Endothelial cell of hepatic sinusoid (primary cell): ENCODE data around the gene MSI2.

Experiments used
- in situ Hi-C: cut with HindIII; loops from 2 replicates; pipeline ENCODE4 v1.10.0; 2017; ENCODE audit warnings: low sequenced_read_pairs

The MSI2 gene

DNA sequence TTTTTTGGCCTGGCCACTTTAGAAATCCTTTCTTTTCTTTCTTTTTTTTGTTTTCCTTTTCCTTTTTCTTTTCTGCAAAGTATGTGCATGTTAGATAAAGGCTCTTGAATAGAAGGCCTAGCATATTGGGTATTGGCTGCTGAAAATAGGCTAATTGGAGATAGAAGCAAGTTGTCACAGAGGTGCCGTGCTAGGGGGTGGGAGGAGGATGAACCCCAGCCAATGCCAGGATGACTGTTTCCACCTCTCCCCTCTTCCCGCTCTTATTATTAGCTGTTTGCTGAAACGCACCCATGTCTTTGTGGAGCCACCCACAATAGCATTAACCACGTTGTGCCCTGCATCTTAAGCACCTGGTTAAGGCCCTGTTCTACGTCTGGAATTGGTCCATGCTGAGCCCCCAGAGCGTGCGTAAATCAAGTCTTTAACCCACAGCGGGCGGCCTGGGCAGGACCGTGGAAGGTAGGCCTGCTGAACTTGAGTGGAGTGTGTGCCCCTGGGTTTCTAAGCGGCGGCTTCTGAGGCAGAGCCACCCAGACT is 123.6 kb downstream of the MSI2 start:
- in situ Hi-C loops: no loop called here

DNA sequence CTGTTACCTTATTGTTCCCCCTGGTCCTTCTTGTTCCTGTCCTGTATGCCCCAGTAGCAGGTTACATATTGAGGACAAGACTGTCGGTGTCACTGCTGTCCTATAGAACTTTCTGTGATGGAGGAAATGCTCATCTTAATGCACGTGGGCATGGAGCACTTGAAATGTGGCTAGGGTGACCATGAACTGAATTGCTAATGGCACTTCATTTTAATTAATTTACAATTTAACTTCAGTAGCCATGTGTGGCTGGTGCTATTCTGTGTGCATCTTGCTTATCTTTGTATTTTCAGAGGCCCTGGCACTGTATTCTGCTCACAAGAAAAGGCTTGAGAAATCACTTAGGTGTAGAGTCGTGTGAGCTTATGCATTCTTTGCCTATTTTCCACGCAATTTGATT is 125.2 kb downstream of the MSI2 start:
- in situ Hi-C loops: no loop called here

DNA sequence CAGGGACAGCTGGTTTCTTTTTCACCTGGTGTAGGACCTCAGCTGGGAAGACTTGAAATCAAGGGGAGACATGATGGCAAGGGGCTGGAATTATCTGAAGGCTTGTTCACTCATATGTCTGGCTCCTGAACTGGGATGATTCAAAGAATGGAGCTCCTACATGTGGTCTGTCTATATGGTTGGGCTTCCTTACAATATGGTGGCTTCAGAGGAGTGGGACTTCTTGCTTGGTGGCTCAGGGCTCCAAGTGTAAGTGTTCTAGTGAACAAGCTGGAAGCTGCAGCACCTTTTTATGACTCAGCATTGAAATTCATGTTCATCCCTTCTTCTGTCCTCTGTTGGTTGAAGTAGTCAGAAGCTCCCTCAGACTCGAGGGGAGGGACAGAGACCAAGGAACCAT is 127.9 kb downstream of the MSI2 start:
- in situ Hi-C loops: no loop called here

DNA sequence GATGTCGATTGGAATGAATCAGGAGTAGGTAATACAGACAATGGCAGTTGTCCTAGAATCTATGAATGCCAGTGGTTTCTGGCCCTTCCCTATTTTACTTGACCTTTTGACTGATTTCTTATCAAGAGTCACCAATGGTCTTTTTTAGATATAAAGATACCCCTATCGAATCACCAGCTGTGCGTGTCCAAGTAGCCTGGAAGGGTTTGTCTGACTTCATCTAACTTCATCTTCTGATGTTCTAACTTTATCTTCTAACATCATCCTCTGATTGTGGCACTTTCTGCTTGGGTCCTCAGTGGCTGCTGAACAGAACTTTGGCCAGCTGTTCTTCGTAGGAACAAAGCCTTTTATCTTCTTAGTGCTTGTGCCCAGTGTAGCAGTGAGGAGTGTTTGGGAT is 129.7 kb downstream of the MSI2 start:
- in situ Hi-C loops: no loop called here

DNA sequence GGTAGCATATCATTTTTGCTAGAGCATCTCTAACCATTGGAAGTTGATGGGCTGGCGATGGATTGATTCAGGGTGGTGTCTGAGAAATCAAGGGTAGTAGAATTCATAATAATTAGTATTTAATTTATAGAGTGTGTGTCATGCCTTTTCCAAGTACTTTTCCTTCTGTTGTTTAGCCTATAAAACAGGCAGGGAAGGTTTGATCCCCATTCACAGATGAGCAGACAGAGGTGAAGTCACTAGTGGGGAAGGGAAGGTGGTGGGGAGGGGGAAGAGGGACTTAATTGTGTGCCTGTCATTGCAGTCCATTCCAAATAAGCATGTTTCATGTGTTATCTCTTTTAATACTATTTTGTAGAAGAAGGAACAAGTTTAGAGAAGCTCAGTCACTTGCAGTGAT is 131.3 kb downstream of the MSI2 start:
- in situ Hi-C loops: no loop called here

DNA sequence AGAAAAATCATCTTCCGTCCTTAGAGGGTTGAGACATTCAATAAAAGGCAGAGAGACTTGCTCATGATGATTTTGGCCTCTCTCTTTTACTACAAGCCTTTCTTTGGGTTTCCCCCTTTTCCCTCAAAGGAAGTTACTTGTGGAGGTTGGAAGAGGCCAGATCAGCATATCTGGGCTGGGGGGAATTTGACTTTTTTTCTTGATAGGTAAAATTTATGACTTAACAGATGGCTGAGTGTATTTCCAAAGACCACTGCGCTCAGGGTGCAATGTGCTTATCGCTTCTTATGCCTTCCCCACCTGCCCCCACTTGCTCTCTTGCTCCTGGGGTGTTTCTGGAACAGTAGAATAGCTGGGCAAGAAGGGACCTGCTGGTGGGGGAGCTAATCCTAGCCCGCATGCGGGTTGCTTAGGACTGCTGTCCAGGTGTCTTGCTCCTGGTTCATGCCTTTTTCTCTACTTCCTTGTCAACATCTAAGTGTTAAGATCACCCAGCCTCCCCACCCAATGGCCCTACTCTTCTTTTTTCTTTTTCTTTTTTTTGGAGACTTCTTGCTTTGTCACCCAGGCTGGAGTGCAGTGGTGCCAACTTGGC is 131.9 kb downstream of the MSI2 start:
- in situ Hi-C loops: no loop called here

DNA sequence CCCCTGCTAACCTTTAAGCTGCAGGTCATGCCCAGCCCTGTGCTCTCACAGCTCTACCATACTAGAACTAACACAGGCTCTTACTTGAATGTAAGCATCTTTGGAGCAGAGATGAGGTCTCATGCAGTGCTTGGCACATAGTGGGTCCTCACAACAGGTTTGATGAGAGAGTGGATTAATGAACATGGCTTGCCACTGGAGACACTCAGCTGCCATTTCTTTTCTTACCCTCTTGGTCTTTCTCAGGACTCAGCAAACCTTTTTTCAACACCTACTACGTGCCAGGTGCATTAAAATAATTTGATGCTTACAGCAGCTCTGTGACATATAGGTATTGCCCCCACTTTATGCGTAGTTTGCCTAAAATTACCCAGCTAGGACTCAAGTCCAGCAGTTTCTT is 133.2 kb downstream of the MSI2 start:
- in situ Hi-C loops: no loop called here

DNA sequence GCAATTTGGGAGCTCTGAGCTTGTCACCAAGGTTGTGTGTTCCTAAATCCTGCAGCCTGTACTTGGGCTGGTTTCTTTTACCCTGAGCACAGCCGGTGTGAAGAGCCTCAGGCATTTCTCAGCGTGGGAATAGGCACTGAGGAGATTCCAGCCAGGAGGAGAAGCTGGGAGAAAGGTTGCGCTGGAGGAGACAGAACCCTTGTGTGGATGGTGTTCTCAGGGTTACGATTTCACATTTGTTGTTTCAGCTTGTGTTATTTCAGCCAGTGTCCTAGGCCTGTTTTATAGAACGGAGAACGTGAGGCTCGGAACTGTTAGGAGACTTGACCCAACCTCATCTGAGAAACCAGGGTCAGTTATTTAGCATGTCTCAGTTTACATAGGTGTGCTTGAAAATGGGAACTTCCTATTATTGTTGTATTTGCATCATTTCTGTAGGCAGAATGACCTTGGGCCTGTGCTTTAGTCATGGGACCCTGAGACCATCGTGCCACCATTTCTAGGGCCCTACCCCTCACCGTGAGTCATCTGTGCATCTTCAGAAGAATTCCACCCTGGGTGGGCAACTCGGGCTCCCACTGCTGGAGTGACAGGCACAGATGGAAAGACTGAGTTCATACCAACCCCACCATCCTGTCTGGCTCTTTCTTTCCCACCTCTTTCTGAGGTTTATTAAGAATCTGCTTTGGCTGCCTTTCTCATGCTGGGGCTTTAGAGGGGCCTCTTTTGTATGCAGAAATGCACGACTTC is 134.9 kb downstream of the MSI2 start:
- in situ Hi-C loops: no loop called here

DNA sequence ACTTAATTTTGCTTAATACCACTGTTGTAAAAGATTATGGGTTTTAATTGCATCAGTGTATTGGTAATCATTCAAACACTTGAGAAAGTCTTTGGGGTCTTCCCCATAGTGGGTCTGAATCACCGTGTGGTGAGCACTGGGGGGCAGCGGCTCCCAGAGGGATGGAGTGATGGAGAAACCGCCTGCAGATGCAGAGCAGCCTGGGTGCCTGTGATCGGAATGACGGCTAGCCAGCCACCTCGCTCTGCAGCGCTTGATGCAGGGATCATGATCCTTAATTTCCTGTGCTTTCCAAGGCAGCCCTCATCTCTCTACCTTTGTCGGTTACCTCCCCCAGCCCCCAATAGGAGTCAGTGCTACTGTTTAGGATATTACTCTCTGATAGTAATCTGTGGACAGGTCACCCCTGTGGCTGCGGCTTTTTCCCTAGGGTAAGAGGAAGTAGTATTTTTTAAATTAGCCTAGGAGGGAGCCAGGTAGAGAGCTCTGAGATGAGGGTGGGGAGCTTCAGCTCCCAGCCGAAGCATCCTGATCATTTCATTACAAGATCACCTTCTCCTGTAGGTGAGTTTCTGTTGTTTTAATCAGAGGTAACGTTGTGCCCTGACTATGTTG is 135.6 kb downstream of the MSI2 start:
- in situ Hi-C loops: no loop called here

DNA sequence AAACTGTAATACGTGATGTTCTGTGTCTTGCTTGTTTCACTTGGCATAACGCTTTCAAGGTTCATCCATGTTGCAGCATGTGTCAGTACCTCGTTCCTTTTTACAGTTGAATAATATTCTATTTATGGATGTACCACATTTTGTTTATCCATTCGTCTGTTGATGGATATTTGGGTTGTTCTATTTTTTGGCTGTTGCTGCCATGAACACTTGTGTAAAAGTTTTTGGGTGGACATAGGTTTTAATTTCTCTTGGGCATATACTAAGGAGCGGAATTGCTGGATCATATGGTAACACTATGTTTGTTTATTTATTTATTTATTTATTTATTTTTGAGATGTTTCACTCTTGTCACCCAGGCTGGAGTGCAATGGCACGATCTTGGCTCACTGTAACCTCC is 137.0 kb downstream of the MSI2 start:
- in situ Hi-C loops: no loop called here

DNA sequence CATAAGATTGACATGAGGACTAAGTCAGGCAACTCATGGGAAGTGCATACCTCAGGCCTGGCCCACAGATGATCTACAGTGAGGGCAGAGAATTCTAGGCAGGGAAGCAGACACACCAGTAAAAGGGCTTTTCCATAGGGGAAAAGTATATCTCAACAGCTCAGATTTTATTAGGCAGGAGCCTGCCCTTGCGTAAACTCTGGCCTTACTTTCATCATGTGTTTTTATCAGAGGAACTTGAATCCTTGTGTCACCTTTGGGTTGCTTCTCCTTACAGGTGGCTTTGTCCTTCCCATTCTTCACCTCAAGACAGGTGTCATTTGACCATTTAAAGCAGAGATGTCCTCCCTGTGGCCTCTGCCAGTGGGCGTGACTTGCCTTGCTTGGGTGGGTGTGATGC is 138.1 kb downstream of the MSI2 start:
- in situ Hi-C loops: no loop called here

DNA sequence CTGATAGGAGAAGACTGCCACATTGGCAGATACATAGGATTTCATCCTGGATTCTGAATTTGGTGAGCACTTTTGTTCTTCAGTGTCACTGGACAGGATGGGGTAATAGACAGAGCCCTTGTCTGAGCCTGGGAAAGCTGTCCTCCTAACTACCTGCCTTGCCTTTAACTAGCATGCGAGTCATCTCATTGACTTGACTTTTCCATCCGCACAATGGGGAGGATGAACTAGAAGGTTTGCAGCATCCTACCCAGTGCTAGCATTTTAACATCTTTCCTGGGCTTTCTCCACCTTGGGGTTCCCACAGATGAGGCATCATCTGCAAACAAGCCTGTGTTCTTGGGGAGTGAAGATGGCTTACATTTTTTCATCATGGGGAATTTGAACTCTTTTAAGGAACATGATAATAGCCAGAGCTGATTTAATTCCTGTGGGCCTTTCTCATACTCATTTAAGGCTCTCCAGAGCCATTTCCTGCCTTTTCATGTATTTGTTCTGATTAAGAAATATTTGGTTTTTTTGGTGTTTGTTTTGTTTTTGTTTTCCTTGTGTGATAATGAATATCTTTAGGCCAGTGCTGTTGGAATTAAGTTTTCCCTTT is 139.5 kb downstream of the MSI2 start:
- in situ Hi-C loops: no loop called here

DNA sequence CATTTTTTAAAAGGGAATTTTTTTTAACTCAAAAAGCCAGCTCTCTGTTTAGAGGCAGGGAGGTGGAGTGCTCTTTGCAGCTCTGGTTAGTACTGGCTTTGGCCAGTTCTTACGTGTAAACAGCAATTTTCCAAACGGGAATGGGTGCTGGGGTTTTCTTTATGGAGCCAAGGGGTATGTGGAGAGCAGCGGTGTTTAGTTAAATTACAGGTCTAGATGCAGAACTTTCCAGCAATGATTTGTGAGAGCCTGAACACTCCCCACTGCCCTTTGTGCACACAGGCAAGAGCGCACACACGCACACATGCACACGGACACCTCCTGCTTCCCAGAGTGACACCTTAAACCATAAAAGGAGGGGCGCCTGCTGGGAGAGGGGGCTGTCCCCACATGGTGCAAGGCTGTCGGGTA is 140.2 kb downstream of the MSI2 start:
- in situ Hi-C loops: no loop called here

DNA sequence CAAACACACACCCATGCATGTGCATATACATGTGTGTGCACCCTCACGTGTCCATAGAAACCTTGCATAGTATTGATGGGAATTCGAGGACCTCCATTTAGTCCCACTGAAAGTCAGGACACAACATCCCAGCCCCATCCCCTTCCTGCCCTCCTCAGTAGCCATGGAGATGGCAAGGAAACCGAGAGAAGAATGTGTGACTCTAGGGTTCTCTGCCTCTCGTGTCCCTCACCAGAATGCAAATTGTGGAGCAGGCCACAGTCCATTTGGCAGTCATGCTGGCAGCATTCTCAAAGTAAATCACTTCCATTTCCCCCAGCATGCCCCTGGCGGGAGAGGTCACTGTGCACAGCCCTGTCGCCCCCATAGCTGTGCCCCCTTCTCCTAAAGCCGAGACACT is 141.1 kb downstream of the MSI2 start:
- in situ Hi-C loops: no loop called here

DNA sequence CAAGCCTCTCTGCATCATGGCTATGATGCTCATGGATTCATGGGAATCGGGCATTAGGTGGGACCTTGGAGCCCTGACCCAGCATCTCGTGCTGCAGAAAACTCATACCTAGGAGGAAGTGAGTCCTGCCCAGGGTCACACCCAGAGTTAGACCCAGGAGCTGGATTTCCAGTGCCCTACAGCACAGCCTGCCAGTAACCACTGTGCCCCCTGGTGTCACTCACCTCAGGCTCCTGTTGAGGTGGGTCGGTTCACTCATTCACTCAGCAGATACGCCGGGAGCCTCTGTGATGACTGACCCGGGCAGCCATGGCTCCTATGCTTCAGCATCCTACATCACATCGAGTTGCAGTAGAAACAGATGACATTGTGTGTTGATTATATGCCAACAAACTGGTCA is 143.4 kb downstream of the MSI2 start:
- in situ Hi-C loops: loop anchor here (5.0 kb wide), 2 partner anchors 53 to 67 kb away; no protein-coding TSS in a partner anchor

DNA sequence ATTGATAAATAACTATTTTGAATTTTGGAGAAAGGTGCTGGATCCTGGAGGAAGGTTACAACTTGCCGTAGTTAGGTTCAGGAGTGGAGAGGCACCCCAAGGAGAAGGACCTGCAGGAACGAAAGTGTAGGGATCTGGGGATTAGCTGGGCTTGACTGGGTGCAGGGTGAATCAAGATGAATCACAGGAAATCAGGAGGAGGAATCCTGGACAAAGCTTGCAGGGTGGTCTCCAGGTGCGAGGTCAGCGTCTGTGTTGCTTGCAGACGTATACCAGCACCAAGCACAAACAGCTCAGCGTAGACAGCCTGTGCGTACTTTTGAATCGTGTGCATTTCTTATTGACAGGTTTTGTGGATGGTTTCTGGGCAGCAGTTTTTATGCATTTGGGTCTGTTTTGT is 144.3 kb downstream of the MSI2 start:
- in situ Hi-C loops: loop anchor here (5.0 kb wide), 2 partner anchors 52 to 68 kb away; no protein-coding TSS in a partner anchor

DNA sequence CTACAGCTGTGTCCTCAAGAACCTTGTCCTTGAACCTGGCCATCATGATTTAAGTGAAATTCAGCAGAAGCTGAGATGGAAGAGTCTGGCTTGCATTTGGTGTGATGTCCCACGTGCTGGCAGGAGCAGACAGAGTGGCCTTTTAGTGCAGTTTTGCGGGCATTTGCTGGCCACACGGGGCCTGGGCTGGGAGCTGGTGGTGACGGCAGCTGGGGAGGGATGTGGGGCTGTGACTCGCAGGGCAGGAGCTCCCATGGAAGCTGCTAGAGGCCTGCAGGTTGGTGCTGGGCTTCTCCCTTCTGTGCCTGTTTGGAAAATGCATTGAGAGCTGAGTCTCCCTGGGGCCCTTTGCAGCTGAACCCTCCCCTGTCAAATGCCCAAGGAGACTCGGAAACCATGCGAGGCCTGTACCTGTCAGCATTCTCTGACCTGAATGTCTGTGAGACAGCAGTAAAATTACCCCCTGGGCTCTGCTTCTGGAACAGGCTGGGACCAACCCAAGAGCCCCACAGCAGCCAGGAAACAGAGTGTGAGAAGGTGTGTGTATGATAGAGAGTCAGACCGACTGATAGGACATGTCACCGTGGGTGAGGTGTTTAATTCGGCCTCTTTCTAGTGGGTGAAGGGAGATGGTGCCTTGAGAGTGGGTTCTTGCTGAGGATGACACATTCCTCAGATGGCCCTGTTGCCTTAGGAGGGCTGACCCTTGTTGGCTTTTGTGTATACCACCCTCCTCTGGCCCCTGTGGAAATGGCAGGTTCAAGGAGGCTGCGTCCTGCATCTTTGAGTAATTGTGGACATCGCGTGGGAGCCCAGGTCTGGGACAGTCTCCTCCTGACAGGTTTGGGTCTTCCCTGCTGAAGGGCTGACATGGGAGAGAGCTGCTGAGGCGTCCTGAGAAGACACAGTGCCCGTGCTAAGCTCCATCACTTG is 145.5 kb downstream of the MSI2 start:
- in situ Hi-C loops: loop anchor here (5.0 kb wide), 2 partner anchors 50 to 70 kb away; no protein-coding TSS in a partner anchor

DNA sequence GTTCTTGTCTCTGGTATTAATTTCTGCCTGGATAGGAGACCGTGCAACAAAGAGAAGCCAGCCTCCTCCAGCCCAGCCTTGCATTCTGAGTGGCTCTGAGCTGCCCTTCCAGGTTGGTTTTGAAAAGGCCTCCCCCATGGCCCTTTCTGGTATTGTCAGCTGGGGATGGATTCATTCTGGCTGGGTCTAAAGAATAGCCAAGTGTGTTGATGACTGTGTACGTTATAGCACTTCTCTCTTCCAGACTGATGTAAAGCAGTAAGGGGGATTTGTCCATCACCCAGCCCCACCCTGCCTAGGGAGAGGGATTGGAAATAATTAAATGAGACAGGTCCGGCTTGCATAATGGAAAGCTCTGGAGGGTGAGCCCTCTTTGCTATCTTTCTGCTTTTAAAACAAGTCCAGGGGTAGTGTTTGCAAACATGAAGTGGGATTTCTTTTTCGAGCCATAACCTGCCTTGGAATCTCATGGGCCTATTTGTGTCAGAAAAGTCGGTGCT is 146.4 kb downstream of the MSI2 start:
- in situ Hi-C loops: loop anchor here (5.0 kb wide), 2 partner anchors 50 to 70 kb away; no protein-coding TSS in a partner anchor

DNA sequence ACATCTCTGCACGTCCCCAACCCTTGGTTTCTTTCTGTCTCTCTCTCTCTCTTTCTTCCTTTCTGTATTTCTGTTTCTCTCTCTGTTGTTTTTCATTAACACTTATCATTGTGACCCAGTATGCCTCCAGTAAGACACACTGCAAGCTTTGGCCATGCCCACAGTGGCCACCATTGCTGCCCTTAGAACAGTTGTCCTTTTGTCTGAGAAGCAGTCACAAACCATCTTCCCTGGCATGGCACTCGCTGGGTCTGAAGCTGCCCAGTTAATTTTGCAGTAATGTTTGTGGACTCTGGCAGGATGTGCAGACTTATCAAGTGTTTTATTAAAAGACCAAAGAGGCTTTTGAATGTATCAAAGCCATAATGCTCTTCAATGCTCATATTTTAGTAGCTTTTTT is 146.9 kb downstream of the MSI2 start:
- in situ Hi-C loops: loop anchor here (5.0 kb wide), 2 partner anchors 49 to 71 kb away; no protein-coding TSS in a partner anchor

DNA sequence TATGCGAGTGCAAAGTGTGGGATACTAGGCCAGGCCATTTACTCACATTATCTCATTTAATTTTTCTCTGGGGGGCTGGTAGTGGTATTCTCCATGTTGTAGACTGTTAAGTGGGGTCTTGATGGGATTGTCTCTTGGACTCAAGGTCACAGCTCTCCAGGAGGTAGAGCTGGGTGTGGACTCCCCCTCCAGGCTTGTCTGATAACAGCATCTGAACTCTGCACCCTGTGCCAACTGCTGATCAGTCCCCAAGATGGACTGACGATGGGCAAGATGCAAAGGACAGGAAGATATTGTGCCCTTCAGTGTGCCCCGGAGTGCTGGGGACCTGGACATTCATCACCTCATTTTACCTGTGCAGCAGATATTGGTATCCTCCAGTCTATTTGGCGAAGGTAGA is 147.8 kb downstream of the MSI2 start:
- in situ Hi-C loops: loop anchor here (5.0 kb wide), 2 partner anchors 48 to 72 kb away; no protein-coding TSS in a partner anchor
